ENCODE data around the gene KIF5A.

The KIF5A gene

DNA sequence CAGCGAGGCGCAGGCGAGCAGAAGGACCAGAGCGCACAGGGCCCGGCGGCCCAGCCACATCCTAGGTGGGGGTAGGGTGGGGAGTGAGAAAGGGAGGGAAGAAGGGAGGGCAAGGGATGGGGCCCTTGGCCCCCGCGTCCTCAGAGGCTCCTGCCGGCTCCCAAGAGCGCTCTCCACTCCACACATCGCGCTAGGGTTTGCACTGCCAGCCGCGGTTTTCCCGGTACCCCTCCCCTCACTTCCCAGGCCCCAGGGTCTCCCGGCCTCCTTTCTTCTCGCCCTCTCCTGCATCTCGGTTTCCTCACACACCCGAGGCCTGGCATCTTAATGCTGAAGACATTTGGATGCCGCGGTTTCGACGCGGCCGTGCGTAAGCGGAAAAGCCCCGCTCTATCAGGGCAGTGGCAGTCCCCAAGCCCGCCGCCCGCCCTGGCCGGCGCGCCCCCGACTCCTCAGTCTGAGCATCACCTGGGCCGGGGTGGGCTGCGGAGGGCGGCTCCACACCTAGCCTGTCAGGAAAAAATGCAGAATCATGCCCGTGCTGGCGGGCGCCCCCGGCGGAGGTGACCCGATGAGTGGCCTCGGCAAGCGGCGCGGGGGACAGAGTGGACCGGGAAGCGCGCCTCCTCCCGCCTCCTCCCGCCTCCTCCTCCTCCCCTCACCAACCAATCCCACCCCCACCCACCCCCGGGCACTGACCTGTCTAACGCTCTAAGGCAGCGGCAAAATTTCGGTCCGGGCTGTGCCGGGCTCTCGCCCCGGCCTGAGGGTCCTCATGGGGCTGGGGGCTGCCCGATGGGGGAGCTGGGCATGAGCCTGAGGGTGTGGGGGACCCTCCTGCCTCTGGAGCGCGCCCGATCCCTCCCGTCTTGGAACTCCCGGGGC lies 82.5 kb downstream of the KIF5A start:
- peak; percentile 27 for DNase-seq (ENCODE audit: low spot score)

DNA sequence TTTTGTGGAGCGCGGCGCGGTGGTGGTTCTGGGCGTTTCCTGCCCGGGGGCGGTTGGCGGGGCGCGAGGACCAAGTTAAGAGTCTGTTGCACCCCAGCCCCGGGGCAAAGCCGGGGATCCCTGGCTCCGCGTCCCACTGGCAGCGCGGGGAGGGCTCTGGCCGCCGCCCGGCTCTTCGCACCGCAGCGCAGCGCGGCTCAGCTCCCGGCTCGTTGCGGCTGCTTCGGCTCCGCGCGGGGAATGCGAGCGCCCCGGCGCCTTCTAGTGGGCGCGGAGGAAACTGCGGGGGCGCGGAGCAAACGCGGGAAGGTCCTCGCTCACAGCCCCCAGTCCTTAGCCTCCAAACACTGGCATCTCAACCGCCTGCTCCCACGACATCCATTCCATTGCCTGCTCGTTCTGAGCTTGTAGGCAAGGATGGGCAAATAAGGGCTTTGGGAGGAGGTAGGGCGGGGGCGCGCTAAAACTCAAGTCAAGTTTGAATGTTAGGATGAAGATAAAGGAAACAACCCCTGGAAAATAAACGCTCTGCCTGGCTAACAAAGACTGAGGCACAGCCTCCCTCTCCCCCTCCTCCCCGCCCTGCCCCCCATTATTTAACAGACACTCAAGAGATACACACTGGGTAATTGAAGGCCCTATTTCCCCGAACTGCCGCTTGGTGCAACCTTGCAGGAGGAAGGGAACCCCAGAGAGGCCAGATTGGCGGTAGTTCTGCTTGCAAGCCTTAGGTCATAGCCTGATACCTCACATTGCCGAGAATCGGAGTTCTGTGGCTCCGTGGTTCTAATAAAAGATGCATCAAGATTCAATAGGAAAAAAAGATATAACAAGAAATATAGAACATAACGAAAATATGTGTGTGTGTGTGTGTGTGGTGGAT lies 83.4 kb downstream of the KIF5A start, which contains the start of gene B4GALNT1:
B4GALNT1 (minus strand) TSS at position 244 of the 883 bp plus-strand sequence. CDS start 1,069 bp downstream, outside the sequence.
- DNase-seq (ENCODE audit: low spot score), result peak; percentile 85
